HFF-Myc (cell line): Measurements from ENCODE around the gene EPS8.

ENCODE experiments used
- DNase-seq: peaks from one replicate; pipeline ENCODE4 v3.0.0-alpha.2; 2011; ENCODE audit warnings: low read depth; ENCODE audit errors: extremely low read depth
- H3K4me3 ChIP-seq: replicated peaks from 2 replicates; pipeline ENCODE4 v1.5.1; 2011; ENCODE audit warnings: low read depth, mild to moderate bottlenecking, control low read depth, low read length
- CTCF ChIP-seq: IDR thresholded peaks from 2 replicates; pipeline ENCODE4 v1.5.1; 2012; ENCODE audit warnings: mild to moderate bottlenecking, low read depth, low read length, control low read depth; ENCODE audit errors: missing control alignments

The EPS8 gene

DNA sequence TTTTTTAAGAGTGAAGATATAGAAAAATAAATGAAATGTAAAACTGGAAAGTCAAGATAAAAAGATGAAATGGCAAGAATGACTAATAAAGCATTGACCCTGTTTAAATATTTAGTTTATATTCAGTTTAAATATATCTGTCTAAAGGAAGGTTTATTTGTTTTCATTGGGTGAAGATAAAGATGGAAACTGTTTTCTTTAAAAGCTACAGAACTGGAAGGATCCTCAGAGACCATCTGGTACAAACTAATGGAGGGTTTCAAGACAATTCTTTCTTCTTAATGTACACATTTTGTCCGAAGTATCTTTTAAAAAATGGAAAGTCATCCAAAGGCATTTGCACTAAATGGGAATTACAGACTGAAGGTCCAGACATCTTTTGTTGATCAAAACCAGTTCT, 142.6 kb downstream of the EPS8 start:
- H3K4me3 ChIP-seq, result no peak overlapping the region
- no peak for TF ChIP-seq CTCF
- DNase-seq, result no peak

GRCh38 chr12:15644700-15645099, 144.5 kb downstream of the EPS8 start:
- H3K4me3 ChIP-seq, result no peak overlapping the region
- no peak for TF ChIP-seq CTCF
- no peak for DNase-seq

- H3K4me3 ChIP-seq, result no peak overlapping the region
- TF ChIP-seq CTCF, result no peak
- no peak for DNase-seq
These were observed 151.0 kb downstream of the EPS8 start for GRCh38 chr12:15638231-15638630.

DNA sequence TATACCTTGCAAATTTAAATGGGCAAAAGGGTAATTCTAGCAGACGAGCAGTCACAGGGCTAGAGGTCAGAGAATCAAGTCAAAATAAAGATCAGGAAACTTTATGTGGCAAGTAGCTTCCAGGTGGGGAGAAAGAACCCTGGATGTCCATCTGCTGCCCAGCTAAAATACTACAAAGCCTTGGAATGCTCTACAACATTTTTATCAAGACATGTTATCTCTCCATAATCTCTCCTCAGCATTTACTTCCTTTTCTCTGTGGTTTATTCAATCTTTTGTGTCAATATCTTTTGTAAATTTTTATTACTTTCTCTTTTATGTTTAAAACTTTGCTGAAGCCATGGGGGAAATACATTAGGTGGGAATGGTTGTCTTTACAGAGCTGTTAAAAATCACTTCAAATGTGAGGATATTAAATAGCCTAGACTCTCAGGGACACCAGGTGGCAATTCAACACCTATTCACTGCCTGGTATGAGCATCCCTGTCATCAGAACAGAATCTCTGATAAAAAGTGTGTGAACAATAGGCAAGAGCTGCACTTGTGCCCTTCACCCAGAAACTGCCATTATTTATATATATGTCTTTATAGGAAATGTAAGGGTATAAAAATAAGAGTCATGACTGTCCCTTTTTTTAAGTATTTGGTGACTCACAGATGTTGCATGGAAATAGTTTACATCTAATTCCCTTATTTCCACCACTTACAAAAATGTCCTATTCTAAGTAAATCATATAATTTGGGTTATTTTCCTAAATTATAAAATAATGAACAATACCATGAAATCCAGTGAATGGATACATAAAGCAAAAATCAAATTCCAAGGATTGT, 152.9 kb downstream of the EPS8 start:
- DNase-seq, result no peak
- no peak for TF ChIP-seq CTCF
- no peak overlapping the region for H3K4me3 ChIP-seq

DNA sequence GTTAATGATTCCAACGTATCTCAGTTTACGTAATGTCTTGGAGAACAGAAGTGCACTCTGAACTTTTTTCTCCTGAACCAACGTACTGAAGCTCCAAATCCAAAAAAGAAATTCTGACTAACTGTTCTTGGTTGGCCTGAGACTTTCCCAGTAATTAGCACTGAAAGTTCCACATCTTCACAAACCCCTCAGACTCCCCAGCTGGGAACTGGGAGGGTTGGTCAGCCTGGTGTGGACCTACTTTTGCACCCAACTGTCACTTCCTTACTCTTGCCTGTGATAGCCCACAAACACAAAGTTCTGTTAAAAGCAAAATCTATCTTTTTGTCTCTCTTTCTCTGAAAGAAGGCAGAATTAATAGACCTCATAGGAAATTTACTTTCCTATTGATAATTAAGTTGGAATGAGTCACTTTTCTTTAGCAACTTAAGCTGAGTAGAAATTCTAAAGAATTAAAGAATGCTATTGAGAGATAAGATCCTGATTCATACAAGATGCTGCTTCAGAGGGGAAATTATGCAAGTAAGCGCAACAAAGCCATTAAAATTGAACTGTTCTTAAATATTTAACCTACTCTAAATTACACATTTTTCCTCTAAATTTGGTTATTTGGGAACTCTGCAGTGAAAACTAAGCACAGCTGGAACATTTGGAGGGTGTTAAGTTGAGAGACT, 155.0 kb downstream of the EPS8 start:
- no peak for TF ChIP-seq CTCF
- no peak overlapping the region for H3K4me3 ChIP-seq
- DNase-seq, result no peak

GRCh38 chr12:15633201-15633600, 156.0 kb downstream of the EPS8 start:
- no peak overlapping the region for H3K4me3 ChIP-seq
- DNase-seq, result no peak
- TF ChIP-seq CTCF, result no peak

DNA sequence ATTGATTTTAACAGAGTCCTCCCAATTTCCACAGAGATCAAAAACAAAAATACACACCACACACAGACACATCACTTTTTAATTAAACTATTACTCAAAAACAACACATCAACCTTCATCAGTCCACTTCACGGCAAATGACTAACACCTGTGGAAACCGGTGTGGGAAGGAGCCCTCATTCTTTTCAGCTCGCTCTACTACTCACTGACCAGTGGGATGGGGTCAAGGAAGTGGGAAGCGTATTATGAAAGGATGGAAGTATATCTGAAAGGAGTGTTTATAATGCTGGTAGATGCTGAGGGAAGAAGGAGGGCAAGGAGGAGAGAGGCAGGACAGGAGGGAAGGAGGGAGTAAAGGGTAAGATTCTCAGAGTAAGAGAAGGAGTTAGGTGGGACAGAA, 156.5 kb downstream of the EPS8 start:
- no peak for TF ChIP-seq CTCF
- no peak for DNase-seq
- H3K4me3 ChIP-seq, result no peak overlapping the region
